HCT116 (cell line): Measurements from ENCODE around the gene GJB5. TPM values are rescaled to one million over a fixed set of nuclear protein-coding genes. Genes with fewer than 3 reads are reported as not detected.

ENCODE experiments used
- ATAC-seq: fragments of 200-7000 bp; cut with Tn5 transposase; 2 replicates; pipeline ENCODE4 v1.9.1; 2020; ENCODE audit warnings: mild to moderate bottlenecking, moderate library complexity
- BruUV-seq: library from RNA; stranded (reverse); fragments of 400-500 nt; replicated peaks from 2 replicates; lab custom pipeline; 2021; lab: Mats Ljungman, UMichigan
- CTCF ChIA-PET: fragments of 300-600 bp; sonication (Branson Sonifier 250); formaldehyde crosslinking; loops from one replicate; lab custom pipeline; 2021; ENCODE audit warnings: antibody characterized with exemption; lab: Charles Lee
- POLR2A ChIA-PET: fragments of 300-600, 350-600 bp; sonication (Branson Sonifier 250); formaldehyde crosslinking; loops from one replicate; lab custom pipeline; 2021; ENCODE audit warnings: antibody characterized with exemption; lab: Charles Lee
- RAD21 ChIA-PET, 2 experiments: fragments of 300-600 bp; sonication (Branson Sonifier 250); formaldehyde crosslinking; loops; one replicate each; lab custom pipeline; 2023; ENCODE audit warnings: low total read pairs in 2 of 2; ENCODE audit not compliant: uncharacterized antibody in 2 of 2, unreplicated experiment in 2 of 2, low non-redundant PET in 1 of 2; lab: Charles Lee
- DNase-seq: peaks from one replicate; pipeline ENCODE4 v3.0.0-alpha.2; 2010; ENCODE audit warnings: low read depth, low spot score
- H2AFZ ChIP-seq: fragments of 200-600 bp; shearing (Covaris generic), sonication (generic); 2 replicates; pipeline ENCODE4 v1.6.1; 2017; ENCODE audit warnings: low read depth, mixed run types, mixed read lengths, antibody characterized with exemption, low read length; ENCODE audit not compliant: poor library complexity, severe bottlenecking
- H3K27ac ChIP-seq: 2 replicates; pipeline ENCODE4 v1.5.1; 2012; ENCODE audit warnings: low read depth, low read length
- H3K27me3 ChIP-seq: fragments of 200-600 bp; sonication (generic); 2 replicates; pipeline ENCODE4 v1.6.1; 2016; ENCODE audit warnings: mixed run types, low read length, mixed read lengths; ENCODE audit not compliant: insufficient read depth
- H3K36me3 ChIP-seq, 2 experiments: fragments of 200-500 bp in 1 of 2; fragments of 200-600 bp in 1 of 2; sonication (Bioruptor generic) in 1 of 2; sonication (generic) in 1 of 2; 2 replicates each; pipeline versions ENCODE4 v1.5.1 to v1.6.1; 2014 to 2016; ENCODE audit warnings: low read length in 2 of 2, inconsistent platforms in 1 of 2, mixed read lengths in 1 of 2, mixed run types in 1 of 2; ENCODE audit not compliant: insufficient read depth in 2 of 2, control insufficient read depth in 1 of 2
- H3K4me1 ChIP-seq, 2 experiments: fragments of 200-600 bp in 1 of 2; sonication (generic) in 1 of 2; 2 replicates each; pipeline versions ENCODE4 v1.5.1 to v1.6.1; 2012 to 2017; ENCODE audit warnings: low read length in 2 of 2, inconsistent platforms in 1 of 2, mild to moderate bottlenecking in 1 of 2, mixed read lengths in 1 of 2, mixed run types in 1 of 2, moderate library complexity in 1 of 2; ENCODE audit not compliant: insufficient read depth in 2 of 2, control insufficient read depth in 1 of 2
- H3K4me2 ChIP-seq: fragments of 200-600 bp; sonication (generic); 2 replicates; pipeline ENCODE4 v1.6.1; 2017; ENCODE audit warnings: mixed run types, low read length, mixed read lengths
- H3K4me3 ChIP-seq, 2 experiments: fragments of 200-600 bp in 1 of 2; sonication (generic) in 1 of 2; replicated peaks in 1 of 2; 2 replicates each; pipeline ENCODE4 v1.5.1; 2011 to 2016; ENCODE audit warnings: low read length in 2 of 2, control low read depth in 1 of 2, low read depth in 1 of 2, mild to moderate bottlenecking in 1 of 2, mixed read lengths in 1 of 2, mixed run types in 1 of 2
- H3K79me2 ChIP-seq: fragments of 200-600 bp; sonication (generic); 2 replicates; pipeline ENCODE4 v1.6.1; 2017; ENCODE audit warnings: mild to moderate bottlenecking, mixed run types, low read length, moderate library complexity, mixed read lengths; ENCODE audit not compliant: insufficient read depth
- H3K9ac ChIP-seq: fragments of 200-600 bp; sonication (generic); 2 replicates; pipeline ENCODE4 v1.6.1; 2016; ENCODE audit warnings: low read length, mixed read lengths
- H3K9me2 ChIP-seq: fragments of 200-600 bp; sonication (generic), shearing (Covaris generic); 2 replicates; pipeline ENCODE4 v1.6.1; 2017; ENCODE audit warnings: mixed run types, mild to moderate bottlenecking, moderate library complexity; ENCODE audit not compliant: insufficient read depth
- H3K9me3 ChIP-seq, 2 experiments: fragments of 200-500 bp in 1 of 2; fragments of 200-600 bp in 1 of 2; sonication (Bioruptor generic) in 1 of 2; sonication (generic) in 1 of 2; 2 replicates each; pipeline ENCODE4 v1.6.1; 2014 to 2017; ENCODE audit warnings: low read length in 2 of 2, mixed read lengths in 2 of 2, inconsistent platforms in 1 of 2, low read depth in 1 of 2, mild to moderate bottlenecking in 1 of 2, mixed run types in 1 of 2, moderate library complexity in 1 of 2; ENCODE audit not compliant: control insufficient read depth in 1 of 2, insufficient read depth in 1 of 2
- H4K20me1 ChIP-seq: fragments of 200-600 bp; sonication (generic), shearing (Covaris generic); 2 replicates; pipeline ENCODE4 v1.6.1; 2017; ENCODE audit warnings: mixed run types, mild to moderate bottlenecking, moderate library complexity; ENCODE audit not compliant: insufficient read depth
- ATF3 ChIP-seq: IDR thresholded peaks from 2 replicates; pipeline ENCODE4 v1.6.1; 2012
- CBX3 ChIP-seq: IDR thresholded peaks from 2 replicates; pipeline ENCODE4 v1.6.1; 2012; ENCODE audit warnings: low read depth
- CEBPB ChIP-seq: IDR thresholded peaks from 2 replicates; pipeline ENCODE4 v1.6.1; 2012; ENCODE audit warnings: low read depth
- CTCF ChIP-seq, 3 experiments: fragments of 200-600 bp in 1 of 3; sonication (generic) in 1 of 3; IDR thresholded peaks in 2 of 3; conservative IDR thresholded peaks in 1 of 3; 2 replicates each; pipeline ENCODE4 v1.5.1; 2012 to 2017; ENCODE audit warnings: low read depth in 2 of 3, low read length in 2 of 3, antibody characterized with exemption in 1 of 3, borderline replicate concordance in 1 of 3, control low read depth in 1 of 3, mild to moderate bottlenecking in 1 of 3, mixed read lengths in 1 of 3, mixed run types in 1 of 3, moderate library complexity in 1 of 3; ENCODE audit not compliant: insufficient read depth in 1 of 3
- EGR1 ChIP-seq: IDR thresholded peaks from 2 replicates; pipeline ENCODE4 v1.6.1; 2012; ENCODE audit warnings: low read depth
- EZH2 ChIP-seq: fragments of 200-600 bp; sonication (generic); IDR thresholded peaks from 2 replicates; pipeline ENCODE4 v1.6.1; 2017; ENCODE audit warnings: antibody characterized with exemption, mixed run types
- EZH2phosphoT487 ChIP-seq: fragments of 200-600 bp; IDR thresholded peaks from 2 replicates; pipeline ENCODE4 v1.6.1; 2018; ENCODE audit warnings: antibody characterized with exemption, borderline replicate concordance
- JUND ChIP-seq: IDR thresholded peaks from 2 replicates; pipeline ENCODE4 v1.6.1; 2012
- MAX ChIP-seq: IDR thresholded peaks from 2 replicates; pipeline ENCODE4 v1.6.1; 2012
- RAD21 ChIP-seq: IDR thresholded peaks from 2 replicates; pipeline ENCODE4 v1.6.1; 2012; ENCODE audit warnings: low read depth, mild to moderate bottlenecking
- REST ChIP-seq: IDR thresholded peaks from 2 replicates; pipeline ENCODE4 v1.6.1; 2012; ENCODE audit warnings: low read depth
- SIN3A ChIP-seq: IDR thresholded peaks from 2 replicates; pipeline ENCODE4 v1.6.1; 2012; ENCODE audit warnings: low read depth
- SRF ChIP-seq: IDR thresholded peaks from 2 replicates; pipeline ENCODE4 v1.6.1; 2012; ENCODE audit warnings: low read depth
- TCF7L2 ChIP-seq: IDR thresholded peaks from 2 replicates; pipeline ENCODE4 v1.7.0; 2011; ENCODE audit warnings: borderline replicate concordance, inconsistent platforms; ENCODE audit not compliant: insufficient read depth, insufficient read length; ENCODE audit errors: extremely low read depth
- YY1 ChIP-seq: IDR thresholded peaks from 2 replicates; pipeline ENCODE4 v1.6.1; 2011; ENCODE audit warnings: low read length, low read depth, moderate library complexity, mild to moderate bottlenecking; ENCODE audit not compliant: insufficient replicate concordance; ENCODE audit errors: extremely low read depth
- ZBTB33 ChIP-seq: IDR thresholded peaks from 2 replicates; pipeline ENCODE4 v1.6.1; 2011; ENCODE audit warnings: mild to moderate bottlenecking, low read length, moderate library complexity; ENCODE audit not compliant: insufficient replicate concordance; ENCODE audit errors: extremely low read depth
- intact Hi-C: fragments of 100-400 bp; cut with micrococcal nuclease; formaldehyde crosslinking; loops from 2 replicates; pipeline ENCODE4 v1.10.0; 2022
- total RNA-seq: library from RNA; stranded (reverse); gene quantifications from one replicate; pipeline ENCODE4 v1.2.1, GENCODE V29; 2021; ENCODE audit not compliant: unreplicated experiment

The GJB5 gene
- total RNA-seq, 1 experiment from 2014 or later = 4.6 TPM

GRCh38 chr1:34705077-34705476 lies 49.8 kb upstream of the GJB5 start:
- H3K9me2 ChIP-seq = no peaks in the 10 kb centered on the region
- POLR2A ChIA-PET = no interaction called here
- H3K79me2 ChIP-seq = no peaks in the 10 kb centered on the region
- H3K9ac ChIP-seq = no peak overlapping the region
- no peaks in the 10 kb centered on the region for H4K20me1 ChIP-seq
- H3K27ac ChIP-seq = no peak overlapping the region
- no peaks in the 10 kb centered on the region for H3K36me3 ChIP-seq
- CTCF ChIA-PET = interaction anchor here (1.8 kb wide), 1 partner anchor 9 kb away, joined by 5 read pairs; no protein-coding TSS in a partner anchor
- no peak for TF ChIP-seq TCF7L2
- no peak for TF ChIP-seq RAD21
- no peak for TF ChIP-seq JUND
- no peak for TF ChIP-seq ZBTB33
- no peak for TF ChIP-seq REST
- TF ChIP-seq YY1 = no peak
- no peak for TF ChIP-seq CTCF (IDR thresholded peaks at IDR 0.05 in 2 of 3, conservative IDR thresholded peaks at IDR 0.05 in 1 of 3; ENCODE audit: borderline replicate concordance in 1 of 3, insufficient read depth in 1 of 3, low read depth in 2 of 3, low read length in 2 of 3)
- no peak for TF ChIP-seq MAX
- no peak for TF ChIP-seq SIN3A
- TF ChIP-seq ATF3 = no peak
- TF ChIP-seq EZH2 = no peak
- no peak for TF ChIP-seq CEBPB
- no peak for TF ChIP-seq SRF
- TF ChIP-seq CBX3 = no peak
- TF ChIP-seq EGR1 = no peak
- TF ChIP-seq EZH2phosphoT487 = no peak
- no peak for ATAC-seq
- RAD21 ChIA-PET = no interaction called here
- no peak overlapping the region for H3K4me3 ChIP-seq
- H2AFZ ChIP-seq = no peak overlapping the region
- no peak for DNase-seq
- intact Hi-C loops = no loop called here
- H3K27me3 ChIP-seq = peaks cover 48% of the 10 kb centered on the region
- no peaks in the 10 kb centered on the region for H3K4me1 ChIP-seq
- H3K4me2 ChIP-seq = no peak overlapping the region
- H3K9me3 ChIP-seq = no peaks in the 10 kb centered on the region
- BruUV-seq = no TSS peak
